ENCODE results near the gene DCST1. TPM values are rescaled to one million over a fixed set of nuclear protein-coding genes. Genes with fewer than 3 reads are reported as not detected.

DCST1 gene
- total and polyA plus RNA-seq, 2 of the 8 experiments (the other 6 are each of a cell fraction or from before 2014, with no cell fraction given), result not detected

- TF ChIP-seq RAD21 (IDR thresholded peaks at IDR 0.05 in 1 of 2, conservative IDR thresholded peaks at IDR 0.05 in 1 of 2; ENCODE audit: low read depth in 2 of 2, low read length in 2 of 2) (peak; percentile 80 to 87), BRCA1 (IDR thresholded peaks at IDR 0.05; ENCODE audit: low read depth, low read length) (no peak), JUN (IDR thresholded peaks at IDR 0.05; ENCODE audit: low read depth, low read length) (no peak), ATF3 (IDR thresholded peaks at IDR 0.05; ENCODE audit: insufficient read depth, low read depth, low read length) (peak; percentile 44; the same call in 1 of the 2 replicates), POLR2A (IDR thresholded peaks at IDR 0.05; ENCODE audit: control extremely low read depth in 1 of 2, low read depth in 2 of 2, low read length in 2 of 2) (no peak), MAX (IDR thresholded peaks at IDR 0.05) (peak; percentile 98), GTF2F1 (IDR thresholded peaks at IDR 0.05; ENCODE audit: borderline replicate concordance, low read depth, low read length) (no peak), MAFK (IDR thresholded peaks at IDR 0.05; ENCODE audit: low read depth, low read length) (no peak), SIRT6 (IDR thresholded peaks at IDR 0.05; ENCODE audit: low read length) (no peak), CTBP2 (IDR thresholded peaks at IDR 0.05; ENCODE audit: borderline replicate concordance, insufficient read depth, insufficient read length, low read length) (no peak), TCF12 (IDR thresholded peaks at IDR 0.05; ENCODE audit: low read depth, low read length) (no peak), CHD2 (IDR thresholded peaks at IDR 0.05; ENCODE audit: low read length) (no peak), SP4 (IDR thresholded peaks at IDR 0.05; ENCODE audit: low read length) (no peak), HDAC2 (IDR thresholded peaks at IDR 0.05; ENCODE audit: borderline replicate concordance in 1 of 2, low read depth in 2 of 2, low read length in 2 of 2) (peak; percentile 73 to 88; a peak in 2 of 4 replicates), SIN3A (conservative IDR thresholded peaks at IDR 0.05 in 1 of 2, IDR thresholded peaks at IDR 0.05 in 1 of 2; ENCODE audit: low read depth in 1 of 2, low read length in 2 of 2) (peak; percentile 59 to 87; a peak in 2 of 4 replicates), BCL11A (IDR thresholded peaks at IDR 0.05; ENCODE audit: low read depth in 2 of 2, low read length in 2 of 2) (no peak), BACH1 (IDR thresholded peaks at IDR 0.05; ENCODE audit: low read length) (peak; percentile 91), NRF1 (IDR thresholded peaks at IDR 0.05; ENCODE audit: low read depth, low read length) (no peak), CBX5 (IDR thresholded peaks at IDR 0.05; ENCODE audit: low read depth, low read length) (no peak), RNF2 (IDR thresholded peaks at IDR 0.05; ENCODE audit: borderline replicate concordance, low read depth, low read length, missing control alignments, poor library complexity, severe bottlenecking) (no peak), RFX5 (IDR thresholded peaks at IDR 0.05; ENCODE audit: borderline replicate concordance, low read depth, low read length) (no peak), ASH2L (IDR thresholded peaks at IDR 0.05; ENCODE audit: low read length) (no peak)
Measured at GRCh38 chr1:155091071-155092051, 57.7 kb downstream of the DCST1 start (continued).
